Measurements from ENCODE around the gene PRTN3.
"Not testable (repeated sequence)": the region's sequence is repeated elsewhere in the genome, so short reads cannot be mapped to it uniquely, and the experiment has no call there.

The PRTN3 gene

DNA sequence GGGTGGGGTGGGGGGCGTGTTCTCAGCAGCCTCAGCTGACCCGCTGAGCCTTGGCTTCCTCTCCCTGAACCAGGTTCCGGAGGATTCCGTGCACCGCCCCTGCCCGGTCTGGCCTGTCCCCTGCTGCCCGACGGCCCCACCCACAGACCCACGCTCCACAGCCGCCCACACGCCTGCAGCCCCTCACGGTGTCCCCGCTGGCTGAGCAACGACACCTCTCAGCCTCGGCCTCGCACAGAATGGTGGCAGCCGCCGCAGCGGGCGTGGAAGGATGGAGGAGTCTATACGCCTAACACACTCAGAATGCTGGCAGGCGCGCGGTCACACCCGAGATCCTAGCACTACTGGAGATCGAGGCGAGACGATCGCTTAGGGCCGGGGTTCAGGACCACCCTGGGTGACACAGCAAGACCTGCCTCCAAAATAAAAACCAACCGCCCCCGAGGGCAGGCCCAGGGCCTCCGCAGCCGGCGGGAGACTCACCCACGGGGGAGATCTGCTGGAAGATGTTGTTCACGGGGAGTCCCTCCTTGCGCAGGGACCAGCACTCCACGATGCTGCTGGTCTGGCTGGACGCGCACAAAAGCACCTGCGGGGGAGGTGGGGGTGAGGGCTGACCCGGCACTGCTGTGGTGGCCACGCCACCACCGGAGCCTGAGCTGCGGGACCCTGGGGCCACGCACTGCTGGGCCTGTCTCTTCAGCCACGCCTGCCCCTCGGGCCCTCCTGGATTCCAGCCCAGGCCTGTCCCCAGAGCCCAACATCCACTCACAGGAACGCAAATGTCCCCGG, 43.8 kb downstream of the PRTN3 start:
- no peak for DNase-seq

GRCh38 chr19:885536-886224, 44.9 kb downstream of the PRTN3 start:
- no peak for DNase-seq

GRCh38 chr19:887072-887471, 46.3 kb downstream of the PRTN3 start:
- peak; percentile 74 for DNase-seq

DNA sequence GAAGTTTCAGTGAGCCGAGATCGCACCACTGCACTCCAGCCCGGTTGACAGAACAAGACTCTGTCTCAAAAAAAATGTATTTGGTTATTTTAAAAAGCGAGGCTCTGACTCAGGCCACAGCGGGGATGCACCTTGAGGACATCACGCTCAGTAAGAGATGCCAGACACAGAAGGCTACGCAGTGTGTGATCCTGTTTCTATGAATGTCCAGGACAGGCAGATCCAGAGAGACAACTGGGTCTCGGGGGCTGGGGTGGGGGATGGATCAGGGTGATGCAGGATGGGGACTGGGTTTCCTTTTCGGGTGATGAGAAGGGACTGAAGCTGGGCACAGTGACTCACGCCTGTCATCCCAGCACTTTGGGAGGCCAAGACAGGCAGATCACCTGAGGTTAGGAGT, 46.8 kb downstream of the PRTN3 start:
- DNase-seq = no peak

DNA sequence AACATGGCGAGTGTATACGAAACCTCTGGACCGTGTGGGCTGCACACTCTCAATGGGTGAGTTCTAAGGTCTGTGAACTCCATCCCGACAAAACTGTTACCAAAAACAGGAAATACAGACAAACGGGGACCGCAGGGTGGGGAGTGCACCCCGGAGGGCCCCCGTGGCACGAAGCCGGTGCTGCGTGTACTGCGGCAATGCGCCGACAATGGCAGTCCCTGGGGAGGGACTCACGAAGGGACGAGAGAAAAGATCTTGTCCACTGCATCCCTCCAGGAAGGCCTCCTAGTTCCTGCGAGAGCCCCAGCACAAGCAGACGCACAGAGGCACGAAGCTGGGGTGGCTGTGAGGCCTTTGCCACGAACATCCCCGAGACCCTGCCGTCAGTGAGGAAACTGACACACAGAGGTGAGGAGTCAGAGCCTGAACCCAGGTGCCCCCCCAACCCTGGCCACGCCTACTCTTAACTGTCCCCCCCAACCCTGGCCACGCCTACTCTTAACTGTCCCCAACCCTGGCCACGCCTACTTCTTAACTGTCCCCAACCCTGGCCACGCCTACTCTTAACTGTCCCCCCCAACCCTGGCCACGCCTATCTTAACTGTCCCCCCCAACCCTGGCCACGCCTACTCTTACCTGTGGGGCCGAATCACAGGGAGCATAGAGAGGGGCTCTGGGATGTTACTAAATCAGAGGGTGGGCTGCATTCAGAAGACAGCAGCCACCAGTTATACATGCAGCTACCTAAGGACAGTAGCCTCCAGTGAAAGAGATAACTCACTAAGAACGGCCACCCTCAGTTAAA, 48.0 kb downstream of the PRTN3 start:
- no peak for DNase-seq

GRCh38 chr19:889662-890295, 49.0 kb downstream of the PRTN3 start:
- no peak for DNase-seq

- no peak for DNase-seq
These were observed 50.0 kb downstream of the PRTN3 start for GRCh38 chr19:890831-891230.

- DNase-seq = not testable (repeated sequence)
These were observed 50.8 kb downstream of the PRTN3 start for GRCh38 chr19:891421-892200.

DNA sequence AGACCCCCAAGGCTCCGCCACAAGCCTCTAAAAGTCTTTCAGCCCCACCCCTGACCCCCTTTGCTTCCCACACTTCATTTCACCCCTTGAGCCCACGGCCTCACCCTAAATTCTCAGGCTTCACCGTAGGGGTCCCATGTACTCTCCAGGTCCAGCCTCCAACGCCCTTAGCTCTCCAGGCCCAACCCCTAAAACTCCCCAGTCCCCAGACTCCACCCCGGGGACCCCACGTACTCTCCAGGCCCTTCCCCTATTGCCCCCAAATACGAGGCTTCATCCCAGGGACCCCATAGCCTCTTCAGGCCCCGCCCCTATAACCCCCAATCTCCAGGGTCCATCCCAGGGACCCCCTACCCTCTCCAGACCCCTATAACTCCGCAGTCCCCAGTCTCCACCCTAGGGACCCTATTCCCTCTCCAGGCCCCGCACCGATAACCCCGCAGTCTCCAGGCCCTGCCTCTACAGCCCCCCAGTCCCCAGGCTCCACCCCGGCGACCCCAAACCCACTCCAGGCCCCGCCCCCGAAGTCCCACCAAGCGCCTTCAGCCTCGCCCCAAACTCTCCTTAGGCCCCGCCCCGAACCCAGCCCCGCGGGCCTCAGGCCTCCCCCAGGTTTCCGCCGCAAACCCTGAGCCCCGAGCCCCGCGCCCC, 51.6 kb downstream of the PRTN3 start:
- DNase-seq = no peak

DNA sequence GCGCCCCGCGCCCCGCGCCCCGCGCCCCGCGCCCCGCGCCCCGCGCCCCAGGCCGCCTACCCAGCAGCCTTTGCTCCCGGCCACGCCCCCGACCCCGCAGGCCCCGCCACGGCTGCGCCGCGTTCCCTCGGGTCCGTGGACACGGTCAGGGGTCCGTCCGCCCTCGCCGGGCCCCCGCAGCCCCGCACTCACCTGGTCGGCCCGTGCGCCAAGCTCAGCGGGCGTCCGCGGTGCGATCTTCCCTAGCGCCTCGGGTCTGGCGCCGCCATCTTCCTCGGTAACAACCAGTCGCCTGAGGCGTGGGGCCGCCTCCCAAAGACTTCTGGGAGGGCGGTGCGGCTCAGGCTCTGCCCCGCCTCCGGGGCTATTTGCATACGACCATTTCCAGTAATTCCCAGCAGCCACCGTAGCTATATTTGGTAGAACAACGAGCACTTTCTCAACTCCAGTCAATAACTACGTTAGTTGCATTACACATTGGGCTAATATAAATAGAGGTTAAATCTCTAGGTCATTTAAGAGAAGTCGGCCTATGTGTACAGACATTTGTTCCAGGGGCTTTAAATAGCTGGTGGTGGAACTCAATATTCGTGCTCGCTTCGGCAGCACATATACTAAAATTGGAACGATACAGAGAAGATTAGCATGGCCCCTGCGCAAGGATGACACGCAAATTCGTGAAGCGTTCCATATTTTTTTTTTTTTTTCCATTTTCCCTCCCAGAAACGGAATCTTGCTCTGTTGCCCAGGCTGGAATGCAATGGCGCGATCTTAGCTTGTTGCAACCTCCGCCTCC, 52.3 kb downstream of the PRTN3 start, which contains the start of the genes MED16 and RNU6-9:
Gene MED16 (minus strand): TSS at position 294 of the 796 bp plus-strand sequence. CDS start 2,056 bp downstream, outside the sequence.
Gene RNU6-9 (plus strand): TSS at position 591 of the 796 bp plus-strand sequence.
- peak; percentile 94 for DNase-seq

DNA sequence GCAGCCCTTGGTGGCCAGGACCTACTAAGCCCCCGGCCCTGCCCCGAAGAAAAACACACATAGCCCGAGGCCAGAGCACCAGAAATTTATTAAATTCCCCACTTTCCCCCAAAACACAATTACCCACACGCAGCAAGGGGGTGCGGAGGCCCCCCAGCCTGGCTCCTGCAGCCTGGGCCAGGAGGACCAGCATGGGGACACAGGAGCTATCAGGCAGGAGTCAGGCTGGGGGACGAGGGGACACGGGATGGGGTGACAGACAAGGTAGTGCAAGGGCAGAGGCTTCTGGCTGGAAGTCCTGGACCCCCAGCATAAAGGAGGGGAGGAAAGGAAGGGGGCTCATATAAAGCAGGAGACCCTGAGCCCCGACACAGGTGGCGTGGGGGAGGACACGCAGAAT, 55.6 kb downstream of the PRTN3 start:
- DNase-seq = no peak

DNA sequence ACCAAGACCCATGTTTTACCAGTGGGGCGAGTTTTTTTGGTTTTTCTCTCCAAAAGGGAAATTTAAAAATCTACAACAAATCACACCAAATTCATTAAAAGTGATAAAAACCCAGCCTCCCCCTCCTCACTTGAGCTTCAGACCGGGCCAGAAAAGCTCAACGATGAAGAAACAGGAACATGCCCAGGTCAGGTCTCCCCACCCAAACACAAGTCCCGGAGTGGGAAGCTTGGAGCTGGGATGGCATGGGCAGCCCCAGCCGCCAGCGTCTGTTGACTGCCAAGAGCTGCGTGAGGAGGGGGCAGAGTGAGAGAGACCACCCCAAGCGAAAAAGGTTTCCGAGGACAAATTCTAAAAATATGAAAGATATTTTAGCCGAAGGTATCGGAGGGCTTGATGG, 56.2 kb downstream of the PRTN3 start:
- DNase-seq = no peak

DNA sequence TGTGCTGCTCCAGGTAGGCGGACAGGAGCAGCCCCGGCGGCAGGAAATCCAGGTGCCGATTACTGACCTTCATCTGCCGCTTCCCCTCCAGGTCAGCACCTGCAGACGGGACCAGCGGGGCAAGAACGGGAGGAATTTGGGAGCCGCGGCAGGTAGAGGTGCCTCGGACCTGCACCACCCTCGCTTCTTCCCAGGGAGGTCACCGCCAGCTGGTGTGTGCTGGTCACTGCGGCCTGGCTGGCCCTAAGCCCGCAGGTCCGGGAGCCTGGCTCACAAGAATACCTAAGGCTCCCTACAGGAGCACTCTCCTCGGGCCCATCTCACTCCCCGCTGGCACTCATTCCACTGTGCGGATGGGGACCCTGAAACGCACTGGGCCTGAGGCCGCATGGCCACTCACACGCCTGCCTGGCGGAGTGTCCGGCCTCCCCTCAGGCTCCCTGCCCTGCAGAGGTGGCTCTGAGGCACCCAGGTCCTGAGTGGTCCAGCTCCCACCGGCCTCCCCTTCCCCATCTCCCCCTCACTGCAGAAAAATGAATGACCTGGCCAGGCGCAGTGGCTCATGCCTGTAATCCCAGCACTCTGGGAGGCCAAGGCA, 56.7 kb downstream of the PRTN3 start:
- no peak for DNase-seq
